ENCODE data around the gene COL24A1. TPM values are rescaled to one million over a fixed set of nuclear protein-coding genes. Genes with fewer than 3 reads are reported as not detected.
A peak's percentile ranks its signal among the peaks of the same experiment; 100 is the strongest.

The COL24A1 gene
- total and polyA plus RNA-seq, 2 donors (not counting 3 experiments of a cell fraction or from before 2014, with no cell fraction given), result 0.03 TPM; not detected in 1

DNA sequence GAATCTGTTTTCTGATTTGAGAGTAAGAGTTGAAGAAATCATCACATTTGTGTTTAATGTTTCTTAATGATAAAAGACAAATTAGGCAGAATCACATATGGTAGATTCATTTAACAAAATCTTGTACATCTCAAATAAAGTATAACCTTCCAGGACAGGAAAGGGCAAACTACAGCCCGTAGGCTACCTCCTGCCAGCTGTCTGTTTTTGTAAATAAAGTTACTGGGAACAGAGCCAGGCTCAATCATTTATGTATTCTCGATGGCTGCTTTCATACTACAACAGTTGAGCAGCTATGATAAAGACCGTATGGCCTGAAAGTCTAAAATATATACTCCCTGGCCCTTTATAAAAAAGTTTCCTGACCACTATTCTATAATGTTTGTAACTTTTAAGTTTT is 204.1 kb downstream of the COL24A1 start:
- POLR2A ChIA-PET, result no interaction called here
- BruUV-seq (replicated peaks), result no TSS peak

DNA sequence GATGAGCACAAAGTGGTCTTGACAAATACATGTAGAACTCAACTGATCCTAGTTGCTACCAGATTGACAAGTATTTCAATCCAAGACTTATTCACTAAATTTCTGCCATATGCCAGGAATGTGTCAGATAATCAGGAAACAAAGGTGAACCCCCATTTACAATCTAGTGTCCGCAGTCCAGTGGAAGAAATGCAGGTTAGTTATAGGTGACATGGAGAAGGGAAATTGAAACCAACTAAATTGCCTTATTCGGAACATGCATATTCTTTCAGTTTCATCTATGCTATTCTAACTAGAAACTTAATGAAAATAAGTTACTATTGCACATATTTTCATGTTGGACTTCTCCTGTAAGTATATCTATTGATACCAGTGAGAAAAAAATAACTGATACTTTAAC is 209.4 kb downstream of the COL24A1 start:
- Histone ChIP-seq H3K9me3 (replicated peaks; ENCODE audit: control insufficient read depth, insufficient read depth, low read length) (no peaks in the 10 kb centered on the region), H4K20me1 (replicated peaks; ENCODE audit: control insufficient read depth, extremely low read depth, insufficient read depth, low read length) (no peaks in the 10 kb centered on the region), H3K27ac (ENCODE audit: insufficient read depth, low read depth, low read length) (no peak overlapping the region), H3K27me3 (ENCODE audit: control insufficient read depth in 2 of 2, insufficient read depth in 2 of 2, low read length in 2 of 2) (peaks cover 4 to 14% of the 10 kb centered on the region in 2 experiments), H2AFZ (ENCODE audit: low read depth, low read length) (no peak overlapping the region), H3K9ac (replicated peaks; ENCODE audit: extremely low read depth, insufficient read depth, low read length) (no peak overlapping the region), H3K36me3 (ENCODE audit: control insufficient read depth in 2 of 2, extremely low read depth in 1 of 2, insufficient read depth in 2 of 2, low read length in 2 of 2) (no peaks in the 10 kb centered on the region), H3K9me1 (replicated peaks; ENCODE audit: control insufficient read depth, extremely low read depth, insufficient read depth, low read length) (no peaks in the 10 kb centered on the region), H3K4me2 (ENCODE audit: insufficient read depth, low read length) (no peak overlapping the region), H3K4me1 (ENCODE audit: control insufficient read depth, extremely low read depth, insufficient read depth, low read length) (no peaks in the 10 kb centered on the region), H3K4me3 (replicated peaks in 1 of 3; ENCODE audit: insufficient read depth in 1 of 3, low read depth in 1 of 3, low read length in 3 of 3) (no peak overlapping the region), H3K79me2 (ENCODE audit: control insufficient read depth, insufficient read depth, low read length) (no peaks in the 10 kb centered on the region)
- BruUV-seq (replicated peaks), result no TSS peak
- FAIRE-seq, result no peak
- CTCF ChIA-PET, result no interaction called here
- dilution Hi-C loops (cut with MboI; ENCODE audit: extremely low pct_ligation_motif_present, low sequenced_read_pairs), result no loop called here
- intact Hi-C loops (cut with micrococcal nuclease), result no loop called here
- DNase-seq (ENCODE audit: low read depth, low spot score), result no peak
- POLR2A ChIA-PET, result no interaction called here
- TF ChIP-seq JUN (IDR thresholded peaks at IDR 0.05; ENCODE audit: borderline replicate concordance, insufficient read depth, insufficient read length, low read depth), result no peak
- no peak for TF ChIP-seq EZH2 (IDR thresholded peaks at IDR 0.05; ENCODE audit: borderline replicate concordance, low read depth, low read length, severe bottlenecking)

More for the DNA sequence above, 204.1 kb downstream of the COL24A1 start:
- Histone ChIP-seq H3K4me3 (replicated peaks in 1 of 3; ENCODE audit: insufficient read depth in 1 of 3, low read depth in 1 of 3, low read length in 3 of 3) (no peak overlapping the region), H3K4me2 (ENCODE audit: insufficient read depth, low read length) (no peak overlapping the region), H3K4me1 (ENCODE audit: control insufficient read depth, extremely low read depth, insufficient read depth, low read length) (no peaks in the 10 kb centered on the region), H2AFZ (ENCODE audit: low read depth, low read length) (no peak overlapping the region), H3K9ac (replicated peaks; ENCODE audit: extremely low read depth, insufficient read depth, low read length) (no peak overlapping the region), H3K36me3 (ENCODE audit: control insufficient read depth in 2 of 2, extremely low read depth in 1 of 2, insufficient read depth in 2 of 2, low read length in 2 of 2) (no peaks in the 10 kb centered on the region), H3K79me2 (ENCODE audit: control insufficient read depth, insufficient read depth, low read length) (no peaks in the 10 kb centered on the region), H3K9me3 (replicated peaks; ENCODE audit: control insufficient read depth, insufficient read depth, low read length) (no peaks in the 10 kb centered on the region), H3K27me3 (ENCODE audit: control insufficient read depth in 2 of 2, insufficient read depth in 2 of 2, low read length in 2 of 2) (peaks cover 0 to 18% of the 10 kb centered on the region in 2 experiments), H3K27ac (ENCODE audit: insufficient read depth, low read depth, low read length) (no peak overlapping the region), H3K9me1 (replicated peaks; ENCODE audit: control insufficient read depth, extremely low read depth, insufficient read depth, low read length) (no peaks in the 10 kb centered on the region), H4K20me1 (replicated peaks; ENCODE audit: control insufficient read depth, extremely low read depth, insufficient read depth, low read length) (no peaks in the 10 kb centered on the region)
- CTCF ChIA-PET, result no interaction called here
- DNase-seq (ENCODE audit: low read depth, low spot score) (peak; percentile 1), FAIRE-seq (no peak)
- TF ChIP-seq POLR2AphosphoS5 (IDR thresholded peaks at IDR 0.05; ENCODE audit: insufficient read depth, low read depth, low read length) (no peak), JUN (IDR thresholded peaks at IDR 0.05; ENCODE audit: borderline replicate concordance, insufficient read depth, insufficient read length, low read depth) (no peak), GATA2 (IDR thresholded peaks at IDR 0.05; ENCODE audit: insufficient read depth, insufficient read length, low read depth, low read length) (no peak)
- TF ChIP-seq, protein P1, sequence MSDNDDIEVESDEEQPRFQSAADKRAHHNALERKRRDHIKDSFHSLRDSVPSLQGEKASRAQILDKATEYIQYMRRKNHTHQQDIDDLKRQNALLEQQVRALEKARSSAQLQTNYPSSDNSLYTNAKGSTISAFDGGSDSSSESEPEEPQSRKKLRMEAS (IDR thresholded peaks at IDR 0.05; ENCODE audit: insufficient read depth, insufficient read length), result no peak
- dilution Hi-C loops (cut with MboI; ENCODE audit: extremely low pct_ligation_motif_present, low sequenced_read_pairs) (no loop called here), intact Hi-C loops (cut with micrococcal nuclease) (no loop called here)

Data from endothelial cell of umbilical vein (primary cell).